Measurements from ENCODE around the gene KLHL20.
A peak's percentile ranks its signal among the peaks of the same experiment; 100 is the strongest.
"Not testable (repeated sequence)": the region's sequence is repeated elsewhere in the genome, so short reads cannot be mapped to it uniquely, and the experiment has no call there.

Gene KLHL20

GRCh38 chr1:173770330-173770729 lies 55.5 kb downstream of the KLHL20 start:
- H3K9ac ChIP-seq (ENCODE audit: low read depth, low read length): not testable (repeated sequence)

GRCh38 chr1:173771560-173771959 lies 56.8 kb downstream of the KLHL20 start:
- Histone ChIP-seq H3K36me3 (ENCODE audit: insufficient read depth, low read length) (no peaks in the 10 kb centered on the region), H3K9me3 (ENCODE audit: control insufficient read depth, insufficient read depth, low read length) (no peaks in the 10 kb centered on the region), H3K9ac (ENCODE audit: low read depth, low read length) (no peak overlapping the region), H3K4me1 (ENCODE audit: insufficient read depth, low read length) (no peaks in the 10 kb centered on the region)

More at GRCh38 chr1:173770330-173770729, 55.5 kb downstream of the KLHL20 start:
- H3K9me3 ChIP-seq (ENCODE audit: control insufficient read depth, insufficient read depth, low read length); H3K36me3 ChIP-seq (ENCODE audit: insufficient read depth, low read length); H3K4me1 ChIP-seq (ENCODE audit: insufficient read depth, low read length): not testable (repeated sequence)

DNA sequence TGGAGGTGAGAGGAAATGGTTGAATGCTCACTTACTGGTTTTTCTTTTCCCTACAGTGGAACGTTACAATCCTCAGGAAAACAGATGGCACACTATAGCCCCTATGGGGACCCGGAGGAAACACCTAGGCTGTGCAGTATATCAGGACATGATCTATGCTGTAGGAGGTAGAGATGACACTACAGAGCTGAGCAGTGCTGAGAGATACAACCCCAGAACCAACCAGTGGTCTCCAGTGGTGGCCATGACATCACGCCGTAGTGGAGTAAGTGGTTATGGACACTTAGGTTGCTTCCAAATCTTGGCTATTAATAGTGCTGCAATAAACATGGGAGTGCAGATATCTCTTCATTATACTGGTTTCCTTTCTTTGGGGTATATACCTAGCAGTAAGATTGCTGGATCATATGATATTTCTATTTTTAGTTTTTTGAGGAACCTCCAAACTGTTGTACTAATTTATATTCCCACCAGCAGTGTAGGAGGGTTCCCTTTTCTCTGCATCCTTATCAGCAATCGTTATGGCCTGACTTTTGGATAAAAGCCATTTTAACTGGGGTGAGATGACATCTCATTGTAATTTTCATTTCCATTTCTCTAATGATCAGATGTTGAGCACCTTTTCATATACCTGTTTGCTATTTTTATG lies 60.9 kb downstream of the KLHL20 start:
- Histone ChIP-seq H3K36me3 (ENCODE audit: insufficient read depth, low read length) (peaks cover 5% of the 10 kb centered on the region; the same call in 1 of the 2 replicates), H3K4me1 (ENCODE audit: insufficient read depth, low read length) (no peaks in the 10 kb centered on the region), H3K9ac (ENCODE audit: low read depth, low read length) (no peak overlapping the region), H3K9me3 (ENCODE audit: control insufficient read depth, insufficient read depth, low read length) (no peaks in the 10 kb centered on the region)

DNA sequence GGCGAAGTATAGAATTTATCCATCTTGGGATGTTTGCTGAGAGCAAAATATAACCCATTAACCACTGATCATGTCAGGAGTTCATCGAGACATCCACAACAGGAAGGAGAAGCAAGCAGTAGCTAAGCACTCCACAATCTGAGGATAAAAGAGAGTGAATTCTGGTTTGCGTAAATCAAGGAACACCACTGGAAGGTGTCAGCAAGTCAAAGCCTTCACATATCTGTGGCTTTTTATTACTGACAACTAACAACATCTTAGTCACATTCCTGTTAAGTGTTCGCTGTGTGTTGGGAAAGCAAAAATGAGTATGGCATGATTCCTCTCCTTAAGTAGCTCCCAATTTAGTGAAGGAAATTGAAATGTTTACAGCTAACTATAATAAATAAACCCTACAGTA lies 65.2 kb downstream of the KLHL20 start:
- peaks cover 5% of the 10 kb centered on the region for H3K36me3 ChIP-seq (ENCODE audit: insufficient read depth, low read length)
- no peak overlapping the region for H3K9ac ChIP-seq (ENCODE audit: low read depth, low read length)
- no peaks in the 10 kb centered on the region for H3K9me3 ChIP-seq (ENCODE audit: control insufficient read depth, insufficient read depth, low read length)
- H3K4me1 ChIP-seq (ENCODE audit: insufficient read depth, low read length): no peaks in the 10 kb centered on the region

GRCh38 chr1:173784997-173785396 lies 70.2 kb downstream of the KLHL20 start:
- Histone ChIP-seq H3K4me1 (ENCODE audit: insufficient read depth, low read length) (no peaks in the 10 kb centered on the region), H3K9ac (ENCODE audit: low read depth, low read length) (no peak overlapping the region), H3K36me3 (ENCODE audit: insufficient read depth, low read length) (peaks cover under 1% of the 10 kb centered on the region), H3K9me3 (ENCODE audit: control insufficient read depth, insufficient read depth, low read length) (no peaks in the 10 kb centered on the region)

DNA sequence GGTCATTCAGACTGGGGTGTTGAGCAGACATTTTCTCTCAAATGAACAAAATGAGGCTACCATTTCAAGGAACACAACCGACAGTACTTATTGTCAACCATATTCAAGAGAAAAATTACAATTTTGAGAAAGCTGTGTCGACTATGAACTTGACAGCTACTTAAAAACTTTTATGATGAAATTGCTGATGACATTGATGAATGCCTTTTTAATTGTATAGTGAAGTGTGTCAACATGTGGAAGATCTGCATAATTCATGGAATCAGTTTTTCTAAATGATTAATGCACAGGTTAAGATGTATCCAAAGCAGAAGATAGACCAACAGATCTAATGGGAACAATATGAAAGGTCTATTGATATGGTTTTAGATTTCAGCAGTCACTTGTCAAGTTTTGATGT lies 75.1 kb downstream of the KLHL20 start:
- H3K36me3 ChIP-seq (ENCODE audit: insufficient read depth, low read length): no peaks in the 10 kb centered on the region; the same call in 1 of the 2 replicates
- no peaks in the 10 kb centered on the region for H3K4me1 ChIP-seq (ENCODE audit: insufficient read depth, low read length)
- H3K9me3 ChIP-seq (ENCODE audit: control insufficient read depth, insufficient read depth, low read length): no peaks in the 10 kb centered on the region
- H3K9ac ChIP-seq (ENCODE audit: low read depth, low read length): no peak overlapping the region

DNA sequence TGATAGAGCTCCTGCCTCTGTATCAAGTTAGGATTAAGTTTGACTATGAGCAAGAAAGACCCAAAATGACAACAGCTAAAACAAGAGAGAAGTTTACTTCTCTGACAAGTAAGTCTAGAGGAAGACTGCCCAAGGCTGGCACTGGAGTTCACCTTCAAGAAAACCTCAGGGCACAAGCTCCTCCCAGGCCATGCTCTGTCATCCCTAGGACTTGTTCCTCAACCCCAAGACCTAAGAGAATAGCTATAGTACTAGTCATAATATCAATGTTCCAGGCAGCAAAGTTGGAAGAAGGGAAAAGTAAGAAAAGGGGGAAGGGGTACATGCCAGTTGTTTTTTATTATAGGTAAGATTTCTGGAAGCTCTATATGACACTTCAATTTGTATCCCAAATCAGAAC lies 83.3 kb downstream of the KLHL20 start:
- no peaks in the 10 kb centered on the region for H3K9me3 ChIP-seq (ENCODE audit: control insufficient read depth, insufficient read depth, low read length)
- H3K4me1 ChIP-seq (ENCODE audit: insufficient read depth, low read length): no peaks in the 10 kb centered on the region
- H3K36me3 ChIP-seq (ENCODE audit: insufficient read depth, low read length): peaks cover 3% of the 10 kb centered on the region
- no peak overlapping the region for H3K9ac ChIP-seq (ENCODE audit: low read depth, low read length)

DNA sequence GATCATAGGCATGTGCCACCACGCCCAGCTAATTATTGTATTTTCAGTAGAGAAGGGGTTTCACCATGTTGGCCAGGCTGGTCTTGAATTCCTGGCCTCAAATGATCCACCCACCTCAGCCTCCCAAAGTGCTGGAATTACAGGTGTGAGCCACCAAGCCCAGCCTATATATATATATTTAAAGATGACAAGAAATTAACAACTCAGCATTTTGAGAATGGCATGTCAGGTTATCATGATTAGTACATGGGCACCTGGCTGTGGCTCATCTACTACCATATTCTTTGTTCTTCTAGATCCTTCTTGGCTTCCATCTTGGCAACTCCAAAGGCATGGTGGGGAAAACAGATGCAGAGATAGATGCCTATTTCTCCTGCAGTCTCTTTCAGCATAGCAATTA lies 85.2 kb downstream of the KLHL20 start:
- not testable (repeated sequence) for H3K4me1 ChIP-seq (ENCODE audit: insufficient read depth, low read length); H3K36me3 ChIP-seq (ENCODE audit: insufficient read depth, low read length); H3K9me3 ChIP-seq (ENCODE audit: control insufficient read depth, insufficient read depth, low read length); H3K9ac ChIP-seq (ENCODE audit: low read depth, low read length)

GRCh38 chr1:173802961-173803360 lies 88.2 kb downstream of the KLHL20 start:
- Histone ChIP-seq H3K4me1 (ENCODE audit: insufficient read depth, low read length) (no peaks in the 10 kb centered on the region), H3K9ac (ENCODE audit: low read depth, low read length) (no peak overlapping the region), H3K36me3 (ENCODE audit: insufficient read depth, low read length) (peaks cover 9% of the 10 kb centered on the region), H3K9me3 (ENCODE audit: control insufficient read depth, insufficient read depth, low read length) (no peaks in the 10 kb centered on the region)

DNA sequence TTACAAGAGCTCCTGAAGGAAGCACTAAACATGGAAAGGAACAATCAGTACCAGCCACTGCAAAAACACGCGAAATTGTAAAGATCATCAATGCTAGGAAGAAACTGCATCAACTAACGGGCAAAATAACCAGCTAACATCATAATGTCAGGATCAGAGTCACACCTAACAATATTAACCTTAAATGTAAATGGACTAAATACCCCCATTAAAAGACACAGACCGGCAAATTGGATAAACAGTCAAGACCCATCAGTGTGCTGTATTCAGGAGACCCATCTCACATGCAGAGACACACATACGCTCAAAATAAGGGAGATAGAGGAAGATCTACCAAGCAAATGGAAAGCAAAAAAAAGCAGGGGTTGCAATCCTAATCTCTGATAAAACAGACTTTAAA lies 98.9 kb downstream of the KLHL20 start:
- not testable (repeated sequence) for H3K9ac ChIP-seq (ENCODE audit: low read depth, low read length); H3K9me3 ChIP-seq (ENCODE audit: control insufficient read depth, insufficient read depth, low read length); H3K4me1 ChIP-seq (ENCODE audit: insufficient read depth, low read length); H3K36me3 ChIP-seq (ENCODE audit: insufficient read depth, low read length)

- Histone ChIP-seq H3K4me1 (ENCODE audit: insufficient read depth, low read length) (no peaks in the 10 kb centered on the region), H3K36me3 (ENCODE audit: insufficient read depth, low read length) (0 out of 2 replicates have a peak, but pooled peaks cover 2% of the 10 kb centered on the region), H3K9ac (ENCODE audit: low read depth, low read length) (no peak overlapping the region), H3K9me3 (ENCODE audit: control insufficient read depth, insufficient read depth, low read length) (no peaks in the 10 kb centered on the region)
Observed at GRCh38 chr1:173818459-173818858, 103.7 kb downstream of the KLHL20 start.

DNA sequence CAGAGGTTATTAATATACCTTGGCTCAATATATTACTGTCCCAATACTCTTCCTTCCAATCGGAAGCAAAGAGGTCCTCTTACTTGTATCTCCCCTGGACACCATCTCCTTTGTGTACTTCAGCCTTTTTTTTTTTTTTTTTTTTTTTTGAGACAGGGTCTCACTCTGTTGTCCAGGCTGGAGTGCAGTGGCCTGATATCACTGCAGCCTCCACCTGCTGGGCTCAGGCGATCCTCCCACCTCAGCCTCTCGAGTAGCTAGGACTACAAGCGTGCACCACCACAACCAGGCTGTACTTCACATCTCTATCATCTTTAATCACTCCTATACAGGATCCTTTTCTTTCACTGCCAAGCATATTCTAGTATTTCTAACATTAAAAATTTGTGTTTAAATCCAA lies 106.9 kb downstream of the KLHL20 start:
- no peak overlapping the region for H3K9ac ChIP-seq (ENCODE audit: low read depth, low read length)
- no peaks in the 10 kb centered on the region for H3K9me3 ChIP-seq (ENCODE audit: control insufficient read depth, insufficient read depth, low read length)
- H3K4me1 ChIP-seq (ENCODE audit: insufficient read depth, low read length): no peaks in the 10 kb centered on the region
- H3K36me3 ChIP-seq (ENCODE audit: insufficient read depth, low read length): 0 out of 2 replicates have a peak, but pooled peaks cover 2% of the 10 kb centered on the region

DNA sequence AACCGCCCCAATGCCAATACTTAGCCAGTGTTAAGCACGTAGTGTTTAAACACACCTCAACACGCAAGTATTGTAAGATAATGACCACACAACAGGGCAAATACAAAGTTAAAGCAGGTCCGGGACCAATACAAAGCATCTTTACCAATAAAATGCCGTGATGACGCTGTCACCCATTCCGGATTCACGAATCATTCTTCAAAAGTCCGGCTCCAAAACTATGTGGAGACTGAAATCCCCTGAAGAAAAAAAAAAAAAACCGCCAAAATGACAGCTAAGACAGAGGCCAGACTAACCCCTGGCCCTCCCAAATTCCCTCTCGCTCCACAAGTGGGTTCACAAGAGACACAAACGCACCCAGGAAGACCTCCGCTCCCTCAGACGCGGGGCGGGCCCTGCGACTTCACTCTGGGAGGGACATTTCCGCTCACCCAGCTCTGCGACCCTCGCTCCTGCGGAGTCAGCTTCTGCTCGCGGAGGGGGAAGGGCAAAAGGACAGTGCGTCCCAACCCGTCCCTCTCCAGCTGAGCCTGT lies 109.1 kb downstream of the KLHL20 start:
- peak overlapping the region; percentile 95 for H3K9ac ChIP-seq (ENCODE audit: low read depth, low read length)
- 0 out of 2 replicates have a peak, but pooled peaks cover 2% of the 10 kb centered on the region for H3K36me3 ChIP-seq (ENCODE audit: insufficient read depth, low read length)
- H3K9me3 ChIP-seq (ENCODE audit: control insufficient read depth, insufficient read depth, low read length): no peaks in the 10 kb centered on the region
- no peaks in the 10 kb centered on the region for H3K4me1 ChIP-seq (ENCODE audit: insufficient read depth, low read length)

DNA sequence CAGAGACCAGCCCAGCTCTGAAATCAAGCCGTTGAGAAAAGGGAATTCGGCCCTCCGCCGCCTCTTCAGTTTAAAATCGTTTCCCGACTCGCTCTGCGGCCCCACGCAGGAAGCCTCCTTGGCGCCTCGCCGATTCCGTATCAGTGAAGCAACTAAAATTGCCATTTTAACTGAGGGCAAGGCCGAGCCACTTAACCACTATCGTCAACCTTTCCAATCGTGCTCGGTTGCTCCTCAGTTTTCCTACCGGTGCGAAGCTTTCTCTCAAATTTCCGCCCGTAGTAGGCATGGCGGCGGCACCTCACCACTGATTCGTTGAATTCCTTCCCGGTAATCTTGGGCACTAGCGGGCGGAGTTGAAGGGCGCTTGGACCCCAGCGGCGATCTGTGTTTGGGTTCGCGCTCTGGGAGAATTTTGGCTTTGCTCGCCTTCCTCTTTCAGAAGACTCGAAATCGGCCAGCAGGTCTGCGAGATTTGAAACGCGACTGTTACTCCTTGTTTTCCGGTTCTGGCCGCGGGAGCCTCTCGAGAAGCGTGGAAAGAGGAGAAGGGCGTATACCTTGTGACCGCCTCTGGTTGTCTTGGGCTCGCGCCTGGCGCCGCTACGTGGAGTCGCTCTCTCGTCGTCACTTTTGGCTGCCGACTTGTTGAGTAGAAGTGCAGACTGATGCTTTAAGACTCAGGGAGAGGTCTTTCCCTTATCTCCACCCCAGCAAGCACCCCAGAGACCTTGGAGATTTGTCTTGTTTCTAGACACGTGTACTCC lies 109.7 kb downstream of the KLHL20 start, which contains the start of the genes CENPL and DARS2:
Gene CENPL, minus strand, starts transcription at position 569 of the 767 bp plus-strand sequence. CDS start 13,584 bp downstream, outside the sequence.
Gene DARS2, plus strand, starts transcription at position 359 of the 767 bp plus-strand sequence. CDS start 557 bp downstream, outside the sequence.
- 0 out of 2 replicates have a peak, but pooled peaks cover 2% of the 10 kb centered on the region for H3K36me3 ChIP-seq (ENCODE audit: insufficient read depth, low read length)
- H3K4me1 ChIP-seq (ENCODE audit: insufficient read depth, low read length): no peaks in the 10 kb centered on the region
- peak within 1 kb of the TSS; percentile 95 for H3K9ac ChIP-seq (ENCODE audit: low read depth, low read length)

More for the DNA sequence above, 109.7 kb downstream of the KLHL20 start, which contains the start of the genes CENPL and DARS2:
- no peaks in the 10 kb centered on the region for H3K9me3 ChIP-seq (ENCODE audit: control insufficient read depth, insufficient read depth, low read length)

Measured in ES-I3 (cell line).